Activated naive CD8-positive, alpha-beta T cell treated with anti-CD3 and anti-CD28 coated beads, Interleukin-2, amount 50 U/mL, for 16 hours (primary cell): ENCODE results near the gene CACNA1I.

Experiments
- DNase-seq: peaks from one replicate; pipeline ENCODE4 v3.0.0-alpha.2; 2020; ENCODE audit warnings: low read depth, low spot score

Gene CACNA1I

GRCh38 chr22:39735776-39736175 is 165.2 kb downstream of the CACNA1I start:
- DNase-seq = no peak

- DNase-seq = no peak
Measured at GRCh38 chr22:39738746-39739145, 168.2 kb downstream of the CACNA1I start.
